Measurements from ENCODE around the gene XAB2. TPM values are rescaled to one million over a fixed set of nuclear protein-coding genes. Genes with fewer than 3 reads are reported as not detected.
A peak's percentile ranks its signal among the peaks of the same experiment; 100 is the strongest.

XAB2 gene
- total RNA-seq, 1 experiment from 2014 or later, result 36.9 TPM

- Histone ChIP-seq H3K36me3 (ENCODE audit: control insufficient read depth, insufficient read depth, low read length) (no peaks in the 10 kb centered on the region), H3K27ac (ENCODE audit: low read length) (no peak overlapping the region), H3K9me3 (ENCODE audit: control insufficient read depth, insufficient read depth, low read depth, low read length) (no peaks in the 10 kb centered on the region), H3K4me1 (ENCODE audit: control insufficient read depth, insufficient read depth, low read length) (peaks cover 1% of the 10 kb centered on the region; the same call in 1 of the 2 replicates), H3K27me3 (ENCODE audit: control insufficient read depth, insufficient read depth, low read length) (no peaks in the 10 kb centered on the region), H3K4me3 (ENCODE audit: low read depth in 2 of 2, low read length in 2 of 2) (no peak overlapping the region)
- ChIA-PET CTCF (no interaction called here), POLR2A (no interaction called here)
- no TSS peak for BruUV-seq (replicated peaks)
- DNase-seq (ENCODE audit: low read depth, low spot score) (no peak), ATAC-seq (peak; percentile 46; the same call in 1 of the 2 replicates)
- intact Hi-C loops (cut with micrococcal nuclease; ENCODE audit: unreplicated experiment) (no loop called here), in situ Hi-C loops (cut with HindIII; ENCODE audit: low pct_unique_long_range_greater_than_20kb, low sequenced_read_pairs) (no loop called here)
- TF ChIP-seq SIN3A (IDR thresholded peaks at IDR 0.05; ENCODE audit: borderline replicate concordance, insufficient read depth, low read depth, low read length), result no peak
- no peak for TF ChIP-seq POLR2AphosphoS5 (IDR thresholded peaks at IDR 0.05; ENCODE audit: low read depth, low read length)
- no peak for TF ChIP-seq REST (IDR thresholded peaks at IDR 0.05; ENCODE audit: insufficient read depth in 1 of 2, low read depth in 2 of 2, low read length in 1 of 2)
- no peak for TF ChIP-seq CTCF (IDR thresholded peaks at IDR 0.05)
- TF ChIP-seq TCF7L2 (IDR thresholded peaks at IDR 0.05; ENCODE audit: low read depth, low read length), result no peak
Measured at GRCh38 chr19:7622933-7623685, 6.2 kb downstream of the XAB2 start.

GRCh38 chr19:7620442-7621412 lies 8.6 kb downstream of the XAB2 start:
- ChIA-PET POLR2A (no interaction called here), CTCF (no interaction called here)
- Histone ChIP-seq H3K4me3 (ENCODE audit: low read depth in 2 of 2, low read length in 2 of 2) (no peak overlapping the region), H3K4me1 (ENCODE audit: control insufficient read depth, insufficient read depth, low read length) (no peaks in the 10 kb centered on the region), H3K27me3 (ENCODE audit: control insufficient read depth, insufficient read depth, low read length) (no peaks in the 10 kb centered on the region), H3K9me3 (ENCODE audit: control insufficient read depth, insufficient read depth, low read depth, low read length) (no peaks in the 10 kb centered on the region), H3K27ac (ENCODE audit: low read length) (no peak overlapping the region), H3K36me3 (ENCODE audit: control insufficient read depth, insufficient read depth, low read length) (no peaks in the 10 kb centered on the region)
- in situ Hi-C loops (cut with HindIII; ENCODE audit: low pct_unique_long_range_greater_than_20kb, low sequenced_read_pairs), result no loop called here
- no peak for TF ChIP-seq SIN3A (IDR thresholded peaks at IDR 0.05; ENCODE audit: borderline replicate concordance, insufficient read depth, low read depth, low read length)
- TF ChIP-seq POLR2AphosphoS5 (IDR thresholded peaks at IDR 0.05; ENCODE audit: low read depth, low read length), result no peak
- no peak for TF ChIP-seq REST (IDR thresholded peaks at IDR 0.05; ENCODE audit: insufficient read depth in 1 of 2, low read depth in 2 of 2, low read length in 1 of 2)
- DNase-seq (ENCODE audit: low read depth, low spot score) (no peak), ATAC-seq (no peak)
- intact Hi-C loops (cut with micrococcal nuclease; ENCODE audit: unreplicated experiment), result no loop called here
- BruUV-seq (replicated peaks), result no TSS peak
